ENCODE measurements around the gene PHF12. TPM values are rescaled to one million over a fixed set of nuclear protein-coding genes. Genes with fewer than 3 reads are reported as not detected.

Gene PHF12
- total and polyA plus RNA-seq, 2 of the 13 experiments (the other 11 are each of a cell fraction or from before 2014, with no cell fraction given) = 9.8 to 17.1 TPM

GRCh38 chr17:28956112-28956511, 4.8 kb upstream of the PHF12 start:
- 84% methylated on average over 4 of the region's 7 CpGs for WGBS (ENCODE audit: low lambda C conversion rate)
- intact Hi-C loops (cut with micrococcal nuclease; ENCODE audit: unreplicated experiment) (no loop called here), in situ Hi-C loops (cut with HindIII; ENCODE audit: extremely low pct_ligation_motif_present, low pct_unique_long_range_greater_than_20kb) (no loop called here)
- no peak overlapping the region for H3K9ac ChIP-seq (ENCODE audit: insufficient read depth, low read depth, low read length)
- POLR2A ChIA-PET = no interaction called here
- no peaks in the 10 kb centered on the region for H3K79me2 ChIP-seq (ENCODE audit: insufficient read depth, low read length)
- H4K20me1 ChIP-seq (ENCODE audit: insufficient read depth, low read length) = no peaks in the 10 kb centered on the region
- H3K4me3 ChIP-seq (replicated peaks in 1 of 3; ENCODE audit: insufficient read depth in 1 of 3, low read depth in 2 of 3, low read length in 3 of 3) = no peak overlapping the region
- TF ChIP-seq EEA1 (CRISPR knock-in tag; IDR thresholded peaks at IDR 0.05; ENCODE audit: borderline replicate concordance) (no peak), SKIL (CRISPR knock-in tag; IDR thresholded peaks at IDR 0.05; ENCODE audit: borderline replicate concordance) (no peak), ZNF546 (CRISPR knock-in tag; conservative IDR thresholded peaks at IDR 0.05) (no peak), RBAK (CRISPR knock-in tag; IDR thresholded peaks at IDR 0.05) (no peak), ZSCAN12 (CRISPR knock-in tag; IDR thresholded peaks at IDR 0.05) (no peak), ZNF841 (CRISPR knock-in tag; IDR thresholded peaks at IDR 0.05; ENCODE audit: borderline replicate concordance) (no peak), TEAD3 (CRISPR knock-in tag; optimal IDR thresholded peaks at IDR 0.05; ENCODE audit: borderline replicate concordance) (no peak), ZNF616 (CRISPR knock-in tag; IDR thresholded peaks at IDR 0.05; ENCODE audit: low read depth) (no peak), ETS1 (CRISPR knock-in tag; IDR thresholded peaks at IDR 0.05) (no peak), GABPB1 (CRISPR knock-in tag; IDR thresholded peaks at IDR 0.05) (no peak), ZHX1 (CRISPR knock-in tag; IDR thresholded peaks at IDR 0.05; ENCODE audit: low read depth) (no peak)
- TF ChIP-seq, protein P1, sequence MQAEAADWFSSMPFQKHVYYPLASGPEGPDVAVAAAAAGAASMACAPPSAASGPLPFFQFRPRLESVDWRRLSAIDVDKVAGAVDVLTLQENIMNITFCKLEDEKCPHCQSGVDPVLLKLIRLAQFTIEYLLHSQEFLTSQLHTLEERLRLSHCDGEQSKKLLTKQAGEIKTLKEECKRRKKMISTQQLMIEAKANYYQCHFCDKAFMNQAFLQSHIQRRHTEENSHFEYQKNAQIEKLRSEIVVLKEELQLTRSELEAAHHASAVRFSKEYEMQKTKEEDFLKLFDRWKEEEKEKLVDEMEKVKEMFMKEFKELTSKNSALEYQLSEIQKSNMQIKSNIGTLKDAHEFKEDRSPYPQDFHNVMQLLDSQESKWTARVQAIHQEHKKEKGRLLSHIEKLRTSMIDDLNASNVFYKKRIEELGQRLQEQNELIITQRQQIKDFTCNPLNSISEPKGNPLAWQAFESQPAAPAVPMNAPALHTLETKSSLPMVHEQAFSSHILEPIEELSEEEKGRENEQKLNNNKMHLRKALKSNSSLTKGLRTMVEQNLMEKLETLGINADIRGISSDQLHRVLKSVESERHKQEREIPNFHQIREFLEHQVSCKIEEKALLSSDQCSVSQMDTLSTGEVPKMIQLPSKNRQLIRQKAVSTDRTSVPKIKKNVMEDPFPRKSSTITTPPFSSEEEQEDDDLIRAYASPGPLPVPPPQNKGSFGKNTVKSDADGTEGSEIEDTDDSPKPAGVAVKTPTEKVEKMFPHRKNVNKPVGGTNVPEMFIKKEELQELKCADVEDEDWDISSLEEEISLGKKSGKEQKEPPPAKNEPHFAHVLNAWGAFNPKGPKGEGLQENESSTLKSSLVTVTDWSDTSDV (CRISPR knock-in tag; IDR thresholded peaks at IDR 0.05) = no peak
- H3K27ac ChIP-seq (ENCODE audit: extremely low read length, insufficient read depth, low read length) = no peak overlapping the region
- no peak for FAIRE-seq
- BruUV-seq (replicated peaks) = no TSS peak
- no peaks in the 10 kb centered on the region for H3K36me3 ChIP-seq (replicated peaks in 1 of 2; ENCODE audit: control insufficient read depth in 1 of 2, insufficient read depth in 2 of 2, low read length in 2 of 2)
- no peak for ATAC-seq
- no peaks in the 10 kb centered on the region for H3K9me3 ChIP-seq (ENCODE audit: low read length)
- H3K27me3 ChIP-seq (ENCODE audit: control insufficient read depth in 1 of 2, insufficient read depth in 2 of 2, low read length in 2 of 2) = peaks cover 0 to 11% of the 10 kb centered on the region in 2 experiments; a peak in 2 of 5 replicates
- H2AFZ ChIP-seq (ENCODE audit: low read length) = no peak overlapping the region
- peaks cover 11% of the 10 kb centered on the region for H3K4me1 ChIP-seq (ENCODE audit: insufficient read depth, low read length)
- no peak for DNase-seq (ENCODE audit: low spot score)
- no peak overlapping the region for H3K4me2 ChIP-seq (ENCODE audit: low read depth, low read length)
- CTCF ChIA-PET (ENCODE audit: low intra/inter-chr PET ratio, low total read pairs) = no interaction called here
